ENCODE measurements around the gene MED23. TPM values are rescaled to one million over a fixed set of nuclear protein-coding genes. Genes with fewer than 3 reads are reported as not detected.

The MED23 gene
- total RNA-seq, 1 donor from 2014 or later: 37.3 TPM

DNA sequence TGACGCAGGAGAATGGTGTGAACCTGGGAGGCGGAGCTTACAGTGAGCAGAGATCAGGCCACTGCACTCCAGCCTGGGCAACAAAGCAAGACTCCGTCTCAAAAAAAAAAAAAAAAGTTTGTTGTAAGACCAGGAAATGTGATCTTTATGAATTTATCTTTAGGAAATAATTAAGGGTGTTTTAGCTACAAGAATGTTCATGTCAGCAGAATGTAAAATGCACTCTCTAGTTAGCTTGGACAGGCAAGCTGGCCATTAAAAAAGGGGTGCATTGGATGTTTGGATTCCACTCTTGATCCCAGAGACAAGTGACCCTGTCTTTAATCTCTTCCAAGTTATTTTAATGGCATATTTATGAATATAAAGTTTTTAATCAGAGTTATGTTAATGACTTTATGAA is 28.6 kb upstream of the MED23 start:
- Histone ChIP-seq H3F3A (ENCODE audit: low read depth) (no peaks in the 10 kb centered on the region), H3K4me2 (no peak overlapping the region), H3K79me2 (ENCODE audit: low read depth) (no peaks in the 10 kb centered on the region), H2AFZ (replicated peaks) (no peak overlapping the region), H3K36me3 (no peaks in the 10 kb centered on the region), H3K27ac (no peak overlapping the region), H3K4me3 (no peak overlapping the region), H3K27me3 (no peaks in the 10 kb centered on the region), H3K9me3 (ENCODE audit: low read depth) (no peaks in the 10 kb centered on the region), H3K9ac (no peak overlapping the region), H3K4me1 (no peaks in the 10 kb centered on the region), H4K20me1 (ENCODE audit: low read depth) (no peaks in the 10 kb centered on the region)
- Mint-ChIP-seq H3K27ac (no peak overlapping the region), H3K4me1 (no peaks in the 10 kb centered on the region), H3K27me3 (ENCODE audit: insufficient read depth, low read depth) (peaks cover 6% of the 10 kb centered on the region), H3K4me3 (no peak overlapping the region), H3K36me3 (no peaks in the 10 kb centered on the region), H3K9me3 (no peaks in the 10 kb centered on the region)
- DNase-seq (ENCODE audit: low spot score): no peak
- TF ChIP-seq EZH2 (IDR thresholded peaks at IDR 0.05) (no peak), EZH2phosphoT487 (IDR thresholded peaks at IDR 0.05) (no peak)
- TF ChIP-seq, protein P1, sequence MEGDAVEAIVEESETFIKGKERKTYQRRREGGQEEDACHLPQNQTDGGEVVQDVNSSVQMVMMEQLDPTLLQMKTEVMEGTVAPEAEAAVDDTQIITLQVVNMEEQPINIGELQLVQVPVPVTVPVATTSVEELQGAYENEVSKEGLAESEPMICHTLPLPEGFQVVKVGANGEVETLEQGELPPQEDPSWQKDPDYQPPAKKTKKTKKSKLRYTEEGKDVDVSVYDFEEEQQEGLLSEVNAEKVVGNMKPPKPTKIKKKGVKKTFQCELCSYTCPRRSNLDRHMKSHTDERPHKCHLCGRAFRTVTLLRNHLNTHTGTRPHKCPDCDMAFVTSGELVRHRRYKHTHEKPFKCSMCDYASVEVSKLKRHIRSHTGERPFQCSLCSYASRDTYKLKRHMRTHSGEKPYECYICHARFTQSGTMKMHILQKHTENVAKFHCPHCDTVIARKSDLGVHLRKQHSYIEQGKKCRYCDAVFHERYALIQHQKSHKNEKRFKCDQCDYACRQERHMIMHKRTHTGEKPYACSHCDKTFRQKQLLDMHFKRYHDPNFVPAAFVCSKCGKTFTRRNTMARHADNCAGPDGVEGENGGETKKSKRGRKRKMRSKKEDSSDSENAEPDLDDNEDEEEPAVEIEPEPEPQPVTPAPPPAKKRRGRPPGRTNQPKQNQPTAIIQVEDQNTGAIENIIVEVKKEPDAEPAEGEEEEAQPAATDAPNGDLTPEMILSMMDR (IDR thresholded peaks at IDR 0.05): no peak

DNA sequence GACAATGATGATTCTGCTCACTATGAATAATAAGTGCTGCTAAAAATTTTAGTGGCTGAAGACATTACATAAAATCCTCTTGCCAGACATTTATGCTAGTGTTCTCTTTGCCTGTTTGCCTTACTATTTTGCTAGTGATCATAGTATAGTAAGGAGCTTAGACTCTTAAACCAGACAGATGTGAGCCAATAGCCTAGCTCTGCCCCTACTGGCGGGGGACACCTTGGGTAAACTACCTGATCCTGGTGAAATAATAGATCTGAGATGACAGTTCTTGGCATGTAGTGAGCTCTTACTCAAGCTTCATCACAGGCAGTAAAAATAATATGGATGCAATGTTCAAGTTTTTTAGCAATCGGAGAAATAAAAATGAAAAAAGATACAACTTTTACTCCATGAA is 27.9 kb upstream of the MED23 start:
- no peaks in the 10 kb centered on the region for H3K4me1 Mint-ChIP-seq
- Histone ChIP-seq H3K36me3 (no peaks in the 10 kb centered on the region), H3K4me1 (no peaks in the 10 kb centered on the region), H3K9ac (no peak overlapping the region), H3K4me2 (no peak overlapping the region), H3K27ac (no peak overlapping the region), H3K4me3 (no peak overlapping the region), H4K20me1 (ENCODE audit: low read depth) (no peaks in the 10 kb centered on the region), H3F3A (ENCODE audit: low read depth) (no peaks in the 10 kb centered on the region), H3K79me2 (ENCODE audit: low read depth) (no peaks in the 10 kb centered on the region), H2AFZ (replicated peaks) (no peak overlapping the region), H3K9me3 (ENCODE audit: low read depth) (no peaks in the 10 kb centered on the region), H3K27me3 (no peaks in the 10 kb centered on the region)
- H3K4me3 Mint-ChIP-seq: no peak overlapping the region
- no peaks in the 10 kb centered on the region for H3K36me3 Mint-ChIP-seq
- peaks cover 6% of the 10 kb centered on the region for H3K27me3 Mint-ChIP-seq (ENCODE audit: insufficient read depth, low read depth)
- no peak for DNase-seq (ENCODE audit: low spot score)
- no peak overlapping the region for H3K27ac Mint-ChIP-seq
- no peak for TF ChIP-seq EZH2phosphoT487 (IDR thresholded peaks at IDR 0.05)
- TF ChIP-seq EZH2 (IDR thresholded peaks at IDR 0.05): no peak
- TF ChIP-seq, protein P1 (IDR thresholded peaks at IDR 0.05): no peak
- no peaks in the 10 kb centered on the region for H3K9me3 Mint-ChIP-seq

DNA sequence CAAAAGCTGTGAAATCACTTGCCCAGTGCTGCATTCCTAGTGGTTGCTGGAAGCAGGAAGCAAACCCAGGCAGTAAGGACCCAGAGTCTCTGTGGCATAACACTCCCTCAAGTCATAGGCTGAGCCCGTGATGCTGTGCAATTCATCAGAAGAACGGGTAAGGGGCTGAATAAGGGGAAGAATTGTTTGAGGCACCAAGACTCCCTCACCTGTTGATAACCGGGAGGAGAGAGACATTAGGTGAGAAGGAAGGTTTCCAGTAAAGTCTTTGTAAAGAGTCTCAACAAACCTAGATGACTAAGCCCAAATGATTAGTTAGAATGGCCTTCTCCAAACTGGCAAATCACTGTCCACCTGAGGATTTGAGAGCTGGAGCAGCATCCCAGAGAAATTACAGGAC is 27.3 kb upstream of the MED23 start:
- no peak for DNase-seq (ENCODE audit: low spot score)
- Mint-ChIP-seq H3K27me3 (ENCODE audit: insufficient read depth, low read depth) (peaks cover 6% of the 10 kb centered on the region), H3K4me1 (no peaks in the 10 kb centered on the region), H3K36me3 (no peaks in the 10 kb centered on the region), H3K27ac (no peak overlapping the region), H3K4me3 (no peak overlapping the region), H3K9me3 (no peaks in the 10 kb centered on the region)
- Histone ChIP-seq H3K36me3 (no peaks in the 10 kb centered on the region), H3K9me3 (ENCODE audit: low read depth) (no peaks in the 10 kb centered on the region), H3F3A (ENCODE audit: low read depth) (no peaks in the 10 kb centered on the region), H3K4me1 (no peaks in the 10 kb centered on the region), H3K4me3 (no peak overlapping the region), H2AFZ (replicated peaks) (no peak overlapping the region), H4K20me1 (ENCODE audit: low read depth) (no peaks in the 10 kb centered on the region), H3K4me2 (no peak overlapping the region), H3K27ac (no peak overlapping the region), H3K27me3 (no peaks in the 10 kb centered on the region), H3K79me2 (ENCODE audit: low read depth) (no peaks in the 10 kb centered on the region), H3K9ac (no peak overlapping the region)
- TF ChIP-seq EZH2 (IDR thresholded peaks at IDR 0.05) (no peak), EZH2phosphoT487 (IDR thresholded peaks at IDR 0.05) (no peak)
- TF ChIP-seq, protein P1 (IDR thresholded peaks at IDR 0.05): no peak

Data from neural progenitor cell (in vitro differentiated cells).